Measurements from ENCODE around the gene BFSP2. TPM values are rescaled to one million over a fixed set of nuclear protein-coding genes. Genes with fewer than 3 reads are reported as not detected.

BFSP2 gene
- total RNA-seq, 4 donors from 2014 or later = 2.6 TPM; not detected in 3

GRCh38 chr3:133455960-133456359, 56.1 kb downstream of the BFSP2 start:
- no peak for TF ChIP-seq CTCF (IDR thresholded peaks at IDR 0.05)
- TF ChIP-seq POLR2A (IDR thresholded peaks at IDR 0.05) = no peak
- TF ChIP-seq EP300 (IDR thresholded peaks at IDR 0.05) = no peak
- DNase-seq (ENCODE audit: low spot score in 2 of 2) = no peak
- H3K4me3 ChIP-seq = no peak overlapping the region
- H3K9me3 ChIP-seq = peaks cover 0 to 3% (median 0%) of the 10 kb centered on the region in 4 donors
- no peaks in the 10 kb centered on the region for H3K36me3 ChIP-seq
- no peak overlapping the region for H3K27ac ChIP-seq
- H3K27me3 ChIP-seq = no peaks in the 10 kb centered on the region
- WGBS, 2 donors = 81 to 97% methylated on average over 2 of the region's 2 CpGs
- peaks cover 0 to 34% (median 7%) of the 10 kb centered on the region in 4 donors for H3K4me1 ChIP-seq

GRCh38 chr3:133457025-133457424, 57.2 kb downstream of the BFSP2 start:
- Histone ChIP-seq H3K4me1 (peaks cover 0 to 40% (median 7%) of the 10 kb centered on the region in 4 donors), H3K36me3 (no peaks in the 10 kb centered on the region), H3K4me3 (no peak overlapping the region), H3K27me3 (no peaks in the 10 kb centered on the region), H3K9me3 (peaks cover 0 to 3% (median 0%) of the 10 kb centered on the region in 4 donors), H3K27ac (no peak overlapping the region)
- TF ChIP-seq CTCF (IDR thresholded peaks at IDR 0.05) (no peak), EP300 (IDR thresholded peaks at IDR 0.05) (no peak)
- WGBS, 2 donors = 80 to 82% methylated on average over 3 of the region's 3 CpGs
- no peak for DNase-seq (ENCODE audit: low spot score in 2 of 2)

DNA sequence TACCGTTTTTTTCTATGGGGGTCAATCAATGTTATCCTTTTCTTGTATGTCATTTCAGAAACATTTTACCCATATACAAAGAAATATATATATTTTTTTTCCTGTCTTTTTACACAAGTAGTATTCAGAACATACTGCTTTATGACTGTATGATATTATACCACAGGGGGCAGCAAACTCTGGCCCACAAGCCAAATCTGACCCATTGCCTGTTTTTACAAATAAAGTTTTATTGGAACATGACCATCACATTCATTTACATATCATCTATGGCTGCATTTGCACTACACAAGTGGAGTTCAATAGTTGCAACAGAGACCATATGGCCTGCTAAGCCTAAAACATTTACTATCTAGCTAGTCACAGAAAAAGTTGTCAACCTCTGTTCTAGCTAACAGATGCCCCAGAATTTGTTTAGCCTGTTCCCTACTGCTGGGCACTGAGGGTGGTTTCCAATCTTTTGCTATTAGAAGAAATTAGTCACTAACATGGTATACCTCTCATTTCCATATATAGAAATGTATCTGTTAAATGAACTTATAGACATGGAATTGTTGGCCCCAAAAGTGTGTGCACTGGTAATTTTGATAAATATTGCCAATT, 57.7 kb downstream of the BFSP2 start:
- no peak for TF ChIP-seq CTCF (IDR thresholded peaks at IDR 0.05)
- TF ChIP-seq EP300 (IDR thresholded peaks at IDR 0.05) = no peak
- no peak for TF ChIP-seq POLR2A (IDR thresholded peaks at IDR 0.05)
- no peak for DNase-seq (ENCODE audit: low spot score in 2 of 2)
- Histone ChIP-seq H3K4me1 (peaks cover 0 to 36% (median 7%) of the 10 kb centered on the region in 4 donors), H3K27me3 (no peaks in the 10 kb centered on the region), H3K4me3 (no peak overlapping the region), H3K27ac (no peak overlapping the region), H3K36me3 (no peaks in the 10 kb centered on the region), H3K9me3 (peaks cover 0 to 3% (median 0%) of the 10 kb centered on the region in 4 donors)
- WGBS, 2 donors = 77 to 83% methylated on average over 1 of the region's 1 CpG

DNA sequence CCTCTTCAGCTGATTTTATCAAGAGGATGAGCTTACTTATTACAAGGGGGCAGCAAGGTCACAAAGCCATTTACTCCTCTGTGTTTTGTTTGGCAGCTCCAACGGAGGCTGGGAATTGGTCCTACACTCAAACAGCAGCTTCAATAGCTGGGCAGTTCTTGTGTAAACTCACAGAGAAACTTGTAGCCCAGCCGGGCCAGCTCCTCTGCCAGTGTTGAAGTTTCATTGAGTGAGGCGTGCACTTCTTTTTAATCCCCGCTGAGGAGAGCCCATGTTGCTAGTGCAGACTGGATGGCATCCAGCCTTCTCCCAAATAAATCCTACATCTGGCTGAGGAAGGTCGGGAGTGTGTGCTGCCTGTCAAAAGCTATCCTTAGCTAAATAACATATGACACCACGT, 59.5 kb downstream of the BFSP2 start:
- 37 to 46% methylated on average over 6 of the region's 6 CpGs for WGBS, 2 donors
- Histone ChIP-seq H3K27me3 (no peaks in the 10 kb centered on the region), H3K4me1 (peaks cover 0 to 25% (median 5%) of the 10 kb centered on the region in 4 donors), H3K4me3 (no peak overlapping the region), H3K27ac (no peak overlapping the region), H3K9me3 (peaks cover 0 to 3% (median 0%) of the 10 kb centered on the region in 4 donors), H3K36me3 (no peaks in the 10 kb centered on the region)
- DNase-seq (ENCODE audit: low spot score in 2 of 2) = peak; percentile 24 to 36
- TF ChIP-seq EP300 (IDR thresholded peaks at IDR 0.05) = no peak
- no peak for TF ChIP-seq POLR2A (IDR thresholded peaks at IDR 0.05)
- TF ChIP-seq CTCF (IDR thresholded peaks at IDR 0.05) = no peak

GRCh38 chr3:133460809-133461208, 61.0 kb downstream of the BFSP2 start:
- WGBS, 2 donors = 64 to 70% methylated on average over 3 of the region's 3 CpGs
- Histone ChIP-seq H3K27ac (no peak overlapping the region), H3K27me3 (no peaks in the 10 kb centered on the region), H3K4me1 (peaks cover 0 to 25% (median 5%) of the 10 kb centered on the region in 4 donors), H3K9me3 (peaks cover 0 to 3% (median 0%) of the 10 kb centered on the region in 4 donors), H3K4me3 (no peak overlapping the region), H3K36me3 (no peaks in the 10 kb centered on the region)
- TF ChIP-seq EP300 (IDR thresholded peaks at IDR 0.05) = no peak
- no peak for TF ChIP-seq CTCF (IDR thresholded peaks at IDR 0.05)
- TF ChIP-seq POLR2A (IDR thresholded peaks at IDR 0.05) = no peak
- no peak for DNase-seq (ENCODE audit: low spot score in 2 of 2)

Measured in tibial nerve (tissue), 4 donors.